GM21528 (cell line): ENCODE data around the gene CENPA.

ENCODE experiments used
- ATAC-seq: cut with Tn5 transposase; IDR thresholded peaks from one replicate; pipeline ENCODE4 v1.9.1; 2021; ENCODE audit warnings: mild to moderate bottlenecking, moderate library complexity; ENCODE audit not compliant: unreplicated experiment, low FRiP score

The CENPA gene

GRCh38 chr2:26822877-26823276, 37.0 kb downstream of the CENPA start:
- no peak for ATAC-seq

DNA sequence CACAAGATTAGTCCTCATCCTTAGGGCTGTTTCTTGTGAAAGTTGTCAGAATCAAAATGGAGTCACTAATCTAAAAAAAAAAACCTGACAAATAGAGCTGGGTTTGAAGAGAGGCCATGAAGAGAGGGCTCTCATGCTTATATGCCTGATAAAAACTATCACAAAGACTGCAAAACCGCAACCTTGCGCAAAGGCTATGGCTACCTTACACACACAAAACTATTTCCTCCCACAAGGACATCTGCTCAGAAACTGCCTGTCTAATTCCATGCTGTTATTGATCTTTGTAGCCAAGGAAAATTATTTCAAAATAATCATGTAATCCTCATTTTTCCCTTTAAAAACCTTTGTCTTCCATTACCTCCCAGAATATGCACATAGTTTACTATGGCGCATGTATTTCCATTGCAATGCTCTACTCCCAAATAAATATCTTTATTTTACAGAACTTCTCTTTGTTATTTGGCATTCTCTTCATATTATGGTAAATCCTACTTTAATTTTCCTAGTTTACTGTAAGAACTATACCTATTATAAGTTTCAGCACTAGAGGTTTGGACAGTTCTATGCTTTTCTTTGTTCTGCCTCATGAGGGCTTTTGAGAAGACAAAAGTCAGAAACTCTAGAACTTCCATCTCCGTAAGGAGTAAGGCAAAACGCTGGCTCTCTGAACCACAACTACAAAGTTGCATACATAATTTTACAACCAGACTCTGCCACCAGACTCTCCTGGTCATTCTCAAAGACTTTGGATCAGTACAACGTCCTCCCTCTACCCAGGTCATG, 52.5 kb downstream of the CENPA start:
- ATAC-seq, result no peak

- ATAC-seq, result no peak
Measured at GRCh38 chr2:26840937-26841610, 55.2 kb downstream of the CENPA start.

GRCh38 chr2:26843041-26843440, 57.2 kb downstream of the CENPA start:
- ATAC-seq, result no peak
